ENCODE measurements around the gene UPF3A.
A peak's percentile ranks its signal among the peaks of the same experiment; 100 is the strongest.
"Not testable (repeated sequence)": the region's sequence is repeated elsewhere in the genome, so short reads cannot be mapped to it uniquely, and the experiment has no call there.

Gene UPF3A

GRCh38 chr13:114336457-114336856 lies 55.1 kb downstream of the UPF3A start:
- not testable (repeated sequence) for DNase-seq (ENCODE audit: low spot score)

GRCh38 chr13:114338959-114339358 lies 57.6 kb downstream of the UPF3A start:
- no peak for DNase-seq (ENCODE audit: low spot score)

- peak; percentile 14 for DNase-seq (ENCODE audit: low spot score)
Measured at GRCh38 chr13:114339857-114340534, 58.6 kb downstream of the UPF3A start.

- no peak for DNase-seq (ENCODE audit: low spot score)
Measured at GRCh38 chr13:114341003-114341777, 59.8 kb downstream of the UPF3A start.

DNA sequence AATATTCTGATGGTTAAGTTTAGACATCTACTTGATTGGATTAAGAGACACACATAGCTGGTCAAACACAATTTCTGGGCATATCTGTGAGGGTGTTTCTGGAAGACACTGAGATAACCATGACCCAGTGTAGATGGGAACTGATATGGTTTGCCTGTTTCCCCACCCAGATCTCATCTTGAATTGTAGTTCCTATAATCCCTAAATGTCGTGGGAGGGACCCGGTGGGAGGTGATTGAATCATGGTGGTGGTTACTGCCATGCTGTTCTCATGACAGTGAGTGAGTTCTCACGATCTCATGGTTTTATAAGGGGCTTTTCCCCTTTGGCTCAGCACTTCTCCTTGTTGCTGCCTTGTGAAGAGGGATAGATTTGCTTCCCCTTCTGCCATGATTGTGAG lies 65.9 kb downstream of the UPF3A start:
- not testable (repeated sequence) for DNase-seq (ENCODE audit: low spot score)

DNA sequence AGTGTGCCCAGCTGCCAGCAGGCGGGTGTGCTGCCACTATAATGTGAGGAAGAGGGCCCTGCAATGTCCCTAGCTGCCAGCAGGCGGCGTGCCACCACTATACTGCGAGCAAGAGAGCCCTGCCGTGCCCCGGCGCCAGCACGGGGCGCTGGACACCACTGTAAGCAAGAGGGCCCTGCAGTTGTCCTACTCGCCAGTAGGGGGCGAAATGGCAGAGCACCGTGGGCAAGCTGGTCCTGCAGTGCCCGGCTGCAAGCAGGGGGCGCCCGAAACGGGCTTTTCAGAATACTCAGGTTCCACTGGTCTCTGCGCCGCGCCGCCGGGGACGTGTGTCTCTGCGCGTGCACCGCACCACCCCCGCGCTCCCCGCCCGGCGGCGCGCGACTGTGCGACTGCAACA lies 71.4 kb downstream of the UPF3A start:
- DNase-seq (ENCODE audit: low spot score): not testable (repeated sequence)

GRCh38 chr13:114353382-114353781 lies 72.0 kb downstream of the UPF3A start:
- DNase-seq (ENCODE audit: low spot score): not testable (repeated sequence)
